Mesenchymal stem cell (in vitro differentiated cells and primary cell): ENCODE results near the gene PMVK.
A peak's percentile ranks its signal among the peaks of the same experiment; 100 is the strongest.

Experiments used
- DNase-seq: peaks from one replicate; pipeline ENCODE4 v3.0.0-alpha.2; 2013
- H2AFZ ChIP-seq: one replicate; pipeline ENCODE4 v1.6.1; 2013; ENCODE audit warnings: low read depth, mild to moderate bottlenecking, control low read depth, inconsistent platforms, low read length, moderate library complexity
- H2AK5ac ChIP-seq: 2 replicates; pipeline ENCODE4 v1.6.1; 2013; ENCODE audit warnings: low read length, moderate library complexity, mild to moderate bottlenecking, inconsistent platforms; ENCODE audit not compliant: severe bottlenecking
- H2BK120ac ChIP-seq: one replicate; pipeline ENCODE4 v1.6.1; 2013; ENCODE audit warnings: low read depth, mild to moderate bottlenecking, inconsistent platforms, low read length, moderate library complexity
- H2BK12ac ChIP-seq, 2 experiments: one replicate each; pipeline ENCODE4 v1.6.1; 2013; ENCODE audit warnings: inconsistent platforms in 2 of 2, low read length in 2 of 2, mild to moderate bottlenecking in 2 of 2, moderate library complexity in 2 of 2, control low read depth in 1 of 2
- H2BK15ac ChIP-seq: one replicate; pipeline ENCODE4 v1.6.1; 2013; ENCODE audit warnings: mild to moderate bottlenecking, low read depth, inconsistent platforms; ENCODE audit not compliant: poor library complexity, severe bottlenecking
- H2BK5ac ChIP-seq: 2 replicates; pipeline ENCODE4 v1.6.1; 2013; ENCODE audit warnings: low read depth, mild to moderate bottlenecking, low read length, control low read depth, inconsistent platforms; ENCODE audit not compliant: poor library complexity, severe bottlenecking
- H3K14ac ChIP-seq, 2 experiments: one replicate each; pipeline ENCODE4 v1.6.1; 2013; ENCODE audit warnings: inconsistent platforms in 2 of 2, low read length in 2 of 2, control low read depth in 1 of 2, mild to moderate bottlenecking in 1 of 2, moderate library complexity in 1 of 2
- H3K18ac ChIP-seq, 2 experiments: one replicate each; pipeline ENCODE4 v1.6.1; 2013; ENCODE audit warnings: inconsistent platforms in 2 of 2, low read length in 2 of 2, control low read depth in 1 of 2, low read depth in 1 of 2, mild to moderate bottlenecking in 1 of 2
- H3K23ac ChIP-seq, 2 experiments: one replicate each; pipeline ENCODE4 v1.6.1; 2013; ENCODE audit warnings: inconsistent platforms in 2 of 2, low read length in 2 of 2, mild to moderate bottlenecking in 2 of 2, moderate library complexity in 2 of 2, control low read depth in 1 of 2
- H3K27ac ChIP-seq: 2 replicates; pipeline ENCODE4 v1.5.1; 2013; ENCODE audit warnings: mild to moderate bottlenecking, moderate library complexity, low read length, control low read depth, inconsistent platforms; ENCODE audit not compliant: poor library complexity, severe bottlenecking
- H3K27me3 ChIP-seq, 2 experiments: 2 replicates each; pipeline versions ENCODE4 v1.6.1 to v1.7.0; 2013; ENCODE audit warnings: low read length in 2 of 2, mild to moderate bottlenecking in 2 of 2, moderate library complexity in 2 of 2, control low read depth in 1 of 2, inconsistent platforms in 1 of 2; ENCODE audit not compliant: control insufficient read depth in 1 of 2, insufficient read depth in 1 of 2
- H3K36me3 ChIP-seq, 2 experiments: 2 replicates each; pipeline versions ENCODE4 v1.6.1 to v1.7.0; 2013; ENCODE audit warnings: low read length in 2 of 2, control low read depth in 1 of 2, inconsistent platforms in 1 of 2, low read depth in 1 of 2, mild to moderate bottlenecking in 1 of 2; ENCODE audit not compliant: insufficient read depth in 2 of 2, control insufficient read depth in 1 of 2
- H3K4ac ChIP-seq, 2 experiments: one replicate each; pipeline ENCODE4 v1.6.1; 2013; ENCODE audit warnings: inconsistent platforms in 2 of 2, low read length in 2 of 2, mild to moderate bottlenecking in 2 of 2, moderate library complexity in 2 of 2, control low read depth in 1 of 2, low read depth in 1 of 2
- H3K4me1 ChIP-seq: 2 replicates; pipeline ENCODE4 v1.6.1; 2013; ENCODE audit warnings: low read depth, low read length, control low read depth; ENCODE audit not compliant: control insufficient read depth, insufficient read depth
- H3K4me2 ChIP-seq: 2 replicates; pipeline ENCODE4 v1.6.1; 2013; ENCODE audit warnings: low read length, mild to moderate bottlenecking, inconsistent platforms; ENCODE audit not compliant: poor library complexity, severe bottlenecking
- H3K4me3 ChIP-seq, 2 experiments: 2 replicates each; pipeline versions ENCODE4 v1.5.1 to v1.7.0; 2013; ENCODE audit warnings: low read length in 2 of 2, mild to moderate bottlenecking in 2 of 2, control low read depth in 1 of 2, low read depth in 1 of 2; ENCODE audit not compliant: insufficient read depth in 1 of 2
- H3K79me1 ChIP-seq: replicated peaks from 2 replicates; pipeline ENCODE4 v1.6.1; 2013; ENCODE audit warnings: mild to moderate bottlenecking, control low read depth, low read length, inconsistent platforms; ENCODE audit not compliant: poor library complexity, severe bottlenecking
- H3K9ac ChIP-seq: 2 replicates; pipeline ENCODE4 v1.7.0; 2013; ENCODE audit warnings: mild to moderate bottlenecking, low read length, moderate library complexity
- H3K9me3 ChIP-seq: 2 replicates; pipeline ENCODE4 v1.7.0; 2013; ENCODE audit warnings: mild to moderate bottlenecking, low read length; ENCODE audit not compliant: control insufficient read depth
- H4K8ac ChIP-seq: one replicate; pipeline ENCODE4 v1.6.1; 2013; ENCODE audit warnings: inconsistent platforms, mild to moderate bottlenecking, low read length, moderate library complexity
- H4K91ac ChIP-seq: one replicate; pipeline ENCODE4 v1.6.1; 2013; ENCODE audit warnings: mild to moderate bottlenecking, low read length, inconsistent platforms
- WGBS: methylation state at CpG from one replicate; pipeline ENCODE4 v1.1.7; 2013; ENCODE audit warnings: mixed read lengths; 5-methylcytosine and 5-hydroxymethylcytosine counted together

PMVK gene

GRCh38 chr1:154960446-154961136 is 24.1 kb upstream of the PMVK start:
- Histone ChIP-seq H3K14ac (no peak overlapping the region), H2AFZ (no peak overlapping the region), H2AK5ac (no peak overlapping the region), H3K9me3 (no peaks in the 10 kb centered on the region), H2BK15ac (no peak overlapping the region), H3K4me2 (peak overlapping the region; percentile 80), H3K36me3 (peaks cover 48 to 50% of the 10 kb centered on the region in 2 experiments), H3K27me3 (no peaks in the 10 kb centered on the region), H4K8ac (no peak overlapping the region), H3K23ac (no peak overlapping the region), H3K4me1 (peaks cover 22% of the 10 kb centered on the region), H3K9ac (peak overlapping the region; percentile 96), H3K27ac (peak overlapping the region; percentile 31), H2BK120ac (no peak overlapping the region), H3K18ac (no peak overlapping the region), H3K4ac (peak overlapping the region in 1 of 2 experiments; percentile 56), H2BK5ac (no peak overlapping the region), H3K4me3 (peak overlapping the region in 1 of 2 experiments; percentile 94), H2BK12ac (peak overlapping the region in 1 of 2 experiments; percentile 43), H3K79me1 (peaks cover 20% of the 10 kb centered on the region), H4K91ac (no peak overlapping the region)
- no peak for DNase-seq
- WGBS = 79% methylated on average over 9 of the region's 10 CpGs

GRCh38 chr1:154959426-154959780 is 22.9 kb upstream of the PMVK start:
- Histone ChIP-seq H2AFZ (no peak overlapping the region), H4K91ac (no peak overlapping the region), H2BK15ac (no peak overlapping the region), H2BK5ac (no peak overlapping the region), H3K27ac (no peak overlapping the region), H3K18ac (no peak overlapping the region), H3K27me3 (no peaks in the 10 kb centered on the region), H2AK5ac (no peak overlapping the region), H3K23ac (no peak overlapping the region), H3K9ac (no peak overlapping the region), H3K14ac (no peak overlapping the region), H4K8ac (no peak overlapping the region), H2BK12ac (no peak overlapping the region), H3K79me1 (peaks cover 27% of the 10 kb centered on the region), H3K36me3 (peaks cover 37 to 40% of the 10 kb centered on the region in 2 experiments), H3K4me3 (no peak overlapping the region), H3K9me3 (no peaks in the 10 kb centered on the region), H2BK120ac (no peak overlapping the region), H3K4me1 (peaks cover 25% of the 10 kb centered on the region), H3K4ac (no peak overlapping the region), H3K4me2 (no peak overlapping the region)
- no peak for DNase-seq
- 97% methylated on average over 6 of the region's 7 CpGs for WGBS

- Histone ChIP-seq H3K4ac (no peak overlapping the region), H3K27me3 (no peaks in the 10 kb centered on the region), H3K14ac (no peak overlapping the region), H2AFZ (no peak overlapping the region), H2BK15ac (no peak overlapping the region), H3K27ac (no peak overlapping the region), H3K23ac (no peak overlapping the region), H3K18ac (no peak overlapping the region), H4K8ac (no peak overlapping the region), H2BK120ac (no peak overlapping the region), H3K4me2 (no peak overlapping the region), H2BK12ac (no peak overlapping the region), H3K36me3 (peaks cover 31 to 34% of the 10 kb centered on the region in 2 experiments), H3K4me1 (peaks cover 25% of the 10 kb centered on the region), H2AK5ac (no peak overlapping the region), H3K9me3 (no peaks in the 10 kb centered on the region), H3K4me3 (no peak overlapping the region), H4K91ac (no peak overlapping the region), H3K79me1 (peaks cover 32% of the 10 kb centered on the region), H2BK5ac (no peak overlapping the region), H3K9ac (peak overlapping the region; percentile 8)
- DNase-seq = no peak
- WGBS = 97% methylated on average over 15 of the region's 16 CpGs
These were observed 22.3 kb upstream of the PMVK start for GRCh38 chr1:154958681-154959425.

- Histone ChIP-seq H3K4me2 (no peak overlapping the region), H2BK120ac (no peak overlapping the region), H3K18ac (no peak overlapping the region), H3K14ac (no peak overlapping the region), H3K4me3 (no peak overlapping the region), H2BK12ac (no peak overlapping the region), H3K4ac (no peak overlapping the region), H2AFZ (no peak overlapping the region), H4K91ac (no peak overlapping the region), H3K36me3 (peaks cover 23 to 26% of the 10 kb centered on the region in 2 experiments), H3K4me1 (peaks cover 28% of the 10 kb centered on the region), H2BK5ac (no peak overlapping the region), H3K27me3 (no peaks in the 10 kb centered on the region), H3K9ac (peak overlapping the region; percentile 97), H3K79me1 (peaks cover 39% of the 10 kb centered on the region), H3K23ac (no peak overlapping the region), H3K27ac (no peak overlapping the region), H2AK5ac (no peak overlapping the region), H2BK15ac (no peak overlapping the region), H4K8ac (no peak overlapping the region), H3K9me3 (no peaks in the 10 kb centered on the region)
- no peak for DNase-seq
- WGBS = no CpG with 5 or more reads among the region's 2 CpGs
These were observed 21.5 kb upstream of the PMVK start for GRCh38 chr1:154958036-154958435.
